SK-N-SH treated with all-trans-retinoic acid at 6 μM for 48 hours (cell line): ENCODE measurements around the gene CHCHD6.

ENCODE experiments used
- ATAC-seq: fragments of 200-7000 bp; cut with Tn5 transposase; 3 replicates; pipeline ENCODE4 v1.9.1; 2020; ENCODE audit warnings: mild to moderate bottlenecking, moderate library complexity
- ARNTL ChIP-seq: fragments of 450-650 bp; formaldehyde crosslinking; IDR thresholded peaks from 2 replicates; pipeline ENCODE4 v1.5.0; 2020; ENCODE audit warnings: low read depth, mild to moderate bottlenecking, moderate library complexity, borderline replicate concordance
- BACH2 ChIP-seq: fragments of 250-450 bp; sonication (Bioruptor Pico); IDR thresholded peaks from 2 replicates; pipeline ENCODE4 v1.9.0; 2021; ENCODE audit warnings: mild to moderate bottlenecking, borderline replicate concordance
- CREB5 ChIP-seq: fragments of 250-450 bp; sonication (Bioruptor Pico); IDR thresholded peaks from 2 replicates; pipeline ENCODE4 v1.5.1; 2020; ENCODE audit warnings: low read depth, mild to moderate bottlenecking, moderate library complexity
- CSDC2 ChIP-seq: fragments of 250-450 bp; sonication (Bioruptor Pico); IDR thresholded peaks from 2 replicates; pipeline ENCODE4 v1.5.0; 2020; ENCODE audit warnings: mild to moderate bottlenecking, moderate library complexity
- CSRNP3 ChIP-seq: fragments of 250-450 bp; sonication (Bioruptor Pico); IDR thresholded peaks from 2 replicates; pipeline ENCODE4 v1.5.1; 2021; ENCODE audit warnings: mild to moderate bottlenecking, moderate library complexity
- ESRRG ChIP-seq: fragments of 250-450 bp; sonication (Bioruptor Pico); IDR thresholded peaks from 2 replicates; pipeline ENCODE4 v1.6.1; 2021; ENCODE audit warnings: mild to moderate bottlenecking
- GLIS3 ChIP-seq: fragments of 250-450 bp; sonication (Bioruptor Pico); IDR thresholded peaks from 2 replicates; pipeline ENCODE4 v1.5.0; 2020; ENCODE audit warnings: mild to moderate bottlenecking, moderate library complexity
- ISL1 ChIP-seq: fragments of 250-450 bp; sonication (Bioruptor Pico); IDR thresholded peaks from 2 replicates; pipeline ENCODE4 v2.1.2; 2022; ENCODE audit warnings: mild to moderate bottlenecking, moderate library complexity
- OSR1 ChIP-seq: fragments of 250-450 bp; sonication (Bioruptor Pico); IDR thresholded peaks from 2 replicates; pipeline ENCODE4 v1.8.0; 2022; ENCODE audit warnings: moderate library complexity, mild to moderate bottlenecking, inconsistent platforms
- PATZ1 ChIP-seq: fragments of 250-450 bp; sonication (Bioruptor Pico); IDR thresholded peaks from 2 replicates; pipeline ENCODE4 v1.8.0; 2020; ENCODE audit warnings: mild to moderate bottlenecking, moderate library complexity, borderline replicate concordance
- POU6F1 ChIP-seq: fragments of 250-450 bp; sonication (Bioruptor Pico); IDR thresholded peaks from 2 replicates; pipeline ENCODE4 v1.8.0; 2021; ENCODE audit warnings: low read depth, mild to moderate bottlenecking, moderate library complexity, borderline replicate concordance
- PPARA ChIP-seq: fragments of 250-450 bp; sonication (Bioruptor Pico); IDR thresholded peaks from 2 replicates; pipeline ENCODE4 v1.5.0; 2020; ENCODE audit warnings: mild to moderate bottlenecking, borderline replicate concordance
- SNAI2 ChIP-seq: fragments of 250-450 bp; sonication (Bioruptor Pico); IDR thresholded peaks from 2 replicates; pipeline ENCODE4 v1.5.0; 2020; ENCODE audit warnings: mild to moderate bottlenecking, moderate library complexity
- TCF4 ChIP-seq: fragments of 250-450 bp; sonication (Bioruptor Pico); IDR thresholded peaks from 2 replicates; pipeline ENCODE4 v1.8.0; 2021; ENCODE audit warnings: mild to moderate bottlenecking, moderate library complexity, borderline replicate concordance
- TOX ChIP-seq: fragments of 250-450 bp; sonication (Bioruptor Pico); IDR thresholded peaks from 2 replicates; pipeline ENCODE4 v1.8.0; 2021; ENCODE audit warnings: mild to moderate bottlenecking, moderate library complexity, borderline replicate concordance
- TSHZ2 ChIP-seq: fragments of 250-450 bp; sonication (Bioruptor Pico); IDR thresholded peaks from 2 replicates; pipeline ENCODE4 v1.5.0; 2020; ENCODE audit warnings: mild to moderate bottlenecking, moderate library complexity
- ZC3H10 ChIP-seq: fragments of 250-450 bp; sonication (Bioruptor Pico); IDR thresholded peaks from 2 replicates; pipeline ENCODE4 v1.5.1; 2021; ENCODE audit warnings: mild to moderate bottlenecking, moderate library complexity
- ZFP30 ChIP-seq: fragments of 450-650 bp; formaldehyde crosslinking; IDR thresholded peaks from 2 replicates; pipeline ENCODE4 v1.5.0; 2022; ENCODE audit warnings: mild to moderate bottlenecking, moderate library complexity
- ZNF70 ChIP-seq: fragments of 450-650 bp; formaldehyde crosslinking; IDR thresholded peaks from 2 replicates; pipeline ENCODE4 v1.5.0; 2020; ENCODE audit warnings: mild to moderate bottlenecking, moderate library complexity

CHCHD6 gene

GRCh38 chr3:126723237-126723636 lies 19.2 kb downstream of the CHCHD6 start:
- ATAC-seq = no peak

GRCh38 chr3:126723801-126724200 lies 19.8 kb downstream of the CHCHD6 start:
- TF ChIP-seq BACH2 (CRISPR knock-in tag) (no peak), ISL1 (no peak), CSDC2 (CRISPR knock-in tag) (no peak), PATZ1 (no peak), ZNF70 (no peak), TOX (CRISPR knock-in tag) (no peak), OSR1 (CRISPR knock-in tag) (no peak), ARNTL (CRISPR knock-in tag) (no peak), ESRRG (no peak), ZC3H10 (no peak)
- no peak for ATAC-seq

More at GRCh38 chr3:126723237-126723636, 19.2 kb downstream of the CHCHD6 start:
- TF ChIP-seq TOX (CRISPR knock-in tag) (no peak), ZNF70 (no peak), ARNTL (CRISPR knock-in tag) (no peak), TCF4 (CRISPR knock-in tag) (no peak), ESRRG (no peak), ISL1 (no peak), PPARA (CRISPR knock-in tag) (no peak), GLIS3 (CRISPR knock-in tag) (no peak), PATZ1 (no peak), ZC3H10 (no peak), TSHZ2 (CRISPR knock-in tag) (no peak), CREB5 (CRISPR knock-in tag) (no peak), CSDC2 (CRISPR knock-in tag) (no peak)

GRCh38 chr3:126728680-126729079 lies 24.6 kb downstream of the CHCHD6 start:
- no peak for ATAC-seq

GRCh38 chr3:126730376-126730775 lies 26.3 kb downstream of the CHCHD6 start:
- TF ChIP-seq ISL1 (no peak), CREB5 (CRISPR knock-in tag) (no peak), SNAI2 (CRISPR knock-in tag) (no peak), CSRNP3 (CRISPR knock-in tag) (no peak), POU6F1 (CRISPR knock-in tag) (no peak), ZFP30 (CRISPR knock-in tag) (no peak)
- ATAC-seq = no peak

More at GRCh38 chr3:126728680-126729079, 24.6 kb downstream of the CHCHD6 start:
- TF ChIP-seq PPARA (CRISPR knock-in tag) (no peak), CSRNP3 (CRISPR knock-in tag) (no peak)
